LNCAP (cell line): ENCODE results near the gene CDCA7L.

Experiments
- CTCF ChIP-seq: fragments of 450-650 bp; IDR thresholded peaks from 2 replicates; pipeline ENCODE4 v1.5.1; 2017; ENCODE audit warnings: mild to moderate bottlenecking

The CDCA7L gene

GRCh38 chr7:21927693-21928092 lies 18.0 kb downstream of the CDCA7L start:
- no peak for TF ChIP-seq CTCF

- no peak for TF ChIP-seq CTCF
These were observed 19.3 kb downstream of the CDCA7L start for GRCh38 chr7:21926448-21926847.

- TF ChIP-seq CTCF: no peak
These were observed 22.0 kb downstream of the CDCA7L start for GRCh38 chr7:21923658-21924057.

GRCh38 chr7:21922605-21923004 lies 23.1 kb downstream of the CDCA7L start:
- TF ChIP-seq CTCF: no peak

GRCh38 chr7:21920936-21921335 lies 24.8 kb downstream of the CDCA7L start:
- no peak for TF ChIP-seq CTCF

GRCh38 chr7:21918216-21918615 lies 27.5 kb downstream of the CDCA7L start:
- TF ChIP-seq CTCF: no peak

- TF ChIP-seq CTCF: no peak
These were observed 29.1 kb downstream of the CDCA7L start for GRCh38 chr7:21916629-21917028.

- no peak for TF ChIP-seq CTCF
These were observed 29.5 kb downstream of the CDCA7L start for GRCh38 chr7:21916176-21916575.
